GM13977 (cell line): ENCODE data around the gene UQCC5.

Source experiments
- DNase-seq: peaks from one replicate; pipeline ENCODE4 v3.0.0; 2012; ENCODE audit warnings: low spot score
- in situ Hi-C: fragments of 300-500 bp; cut with MboI; formaldehyde crosslinking; loops from one replicate; pipeline ENCODE4 v1.12.0; 2022; ENCODE audit warnings: low sequenced_read_pairs, low pct_unique_long_range_greater_than_20kb, mixed read lengths, inconsistent platforms; ENCODE audit not compliant: unreplicated experiment
- TF ChIP-seq, protein P1 (sequence below): IDR thresholded peaks from 2 replicates; pipeline ENCODE4 v1.5.1; 2012; ENCODE audit warnings: mild to moderate bottlenecking, control low read depth; ENCODE audit not compliant: insufficient read depth; ENCODE audit errors: extremely low read depth, missing control alignments

UQCC5 gene

DNA sequence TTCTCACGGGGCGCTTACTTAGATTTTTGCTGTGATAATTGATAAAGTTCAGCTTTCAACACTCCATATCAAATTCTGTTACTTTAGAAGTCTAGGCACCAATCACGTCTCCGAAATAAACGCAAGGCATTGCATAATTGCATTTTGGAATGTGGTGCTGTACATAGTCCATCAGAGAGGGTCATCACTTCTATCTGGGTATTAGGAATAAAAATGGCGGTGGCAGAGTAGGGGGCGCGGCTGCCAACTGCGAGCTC lies 365 bp upstream of the UQCC5 start:
- TF ChIP-seq, protein P1, sequence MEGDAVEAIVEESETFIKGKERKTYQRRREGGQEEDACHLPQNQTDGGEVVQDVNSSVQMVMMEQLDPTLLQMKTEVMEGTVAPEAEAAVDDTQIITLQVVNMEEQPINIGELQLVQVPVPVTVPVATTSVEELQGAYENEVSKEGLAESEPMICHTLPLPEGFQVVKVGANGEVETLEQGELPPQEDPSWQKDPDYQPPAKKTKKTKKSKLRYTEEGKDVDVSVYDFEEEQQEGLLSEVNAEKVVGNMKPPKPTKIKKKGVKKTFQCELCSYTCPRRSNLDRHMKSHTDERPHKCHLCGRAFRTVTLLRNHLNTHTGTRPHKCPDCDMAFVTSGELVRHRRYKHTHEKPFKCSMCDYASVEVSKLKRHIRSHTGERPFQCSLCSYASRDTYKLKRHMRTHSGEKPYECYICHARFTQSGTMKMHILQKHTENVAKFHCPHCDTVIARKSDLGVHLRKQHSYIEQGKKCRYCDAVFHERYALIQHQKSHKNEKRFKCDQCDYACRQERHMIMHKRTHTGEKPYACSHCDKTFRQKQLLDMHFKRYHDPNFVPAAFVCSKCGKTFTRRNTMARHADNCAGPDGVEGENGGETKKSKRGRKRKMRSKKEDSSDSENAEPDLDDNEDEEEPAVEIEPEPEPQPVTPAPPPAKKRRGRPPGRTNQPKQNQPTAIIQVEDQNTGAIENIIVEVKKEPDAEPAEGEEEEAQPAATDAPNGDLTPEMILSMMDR = no peak
- DNase-seq = no peak
- in situ Hi-C loops = no loop called here

DNA sequence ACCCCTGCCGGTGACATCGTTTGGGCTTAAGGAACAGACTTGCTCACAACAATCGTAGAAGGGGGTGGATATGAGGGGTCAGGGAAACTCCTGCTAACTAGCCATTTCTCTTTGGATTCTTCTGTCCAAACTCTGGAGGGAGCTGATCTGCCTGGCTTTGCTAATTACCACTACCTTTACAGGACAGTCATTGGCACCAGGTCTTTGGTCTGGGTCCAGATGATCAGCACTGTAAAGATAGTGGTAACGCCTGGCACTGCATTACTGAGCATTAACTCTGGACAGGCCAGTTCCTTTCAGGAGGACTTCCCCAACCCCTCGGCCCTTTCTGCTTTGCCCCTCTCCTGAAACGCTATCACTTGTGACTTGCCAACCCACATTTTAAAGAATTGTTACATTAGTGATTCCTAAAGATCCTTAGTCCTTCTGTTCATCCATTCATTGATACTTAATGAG lies 788 bp downstream of the UQCC5 start:
- TF ChIP-seq, protein P1 = no peak
- in situ Hi-C loops = no loop called here
- DNase-seq = no peak

DNA sequence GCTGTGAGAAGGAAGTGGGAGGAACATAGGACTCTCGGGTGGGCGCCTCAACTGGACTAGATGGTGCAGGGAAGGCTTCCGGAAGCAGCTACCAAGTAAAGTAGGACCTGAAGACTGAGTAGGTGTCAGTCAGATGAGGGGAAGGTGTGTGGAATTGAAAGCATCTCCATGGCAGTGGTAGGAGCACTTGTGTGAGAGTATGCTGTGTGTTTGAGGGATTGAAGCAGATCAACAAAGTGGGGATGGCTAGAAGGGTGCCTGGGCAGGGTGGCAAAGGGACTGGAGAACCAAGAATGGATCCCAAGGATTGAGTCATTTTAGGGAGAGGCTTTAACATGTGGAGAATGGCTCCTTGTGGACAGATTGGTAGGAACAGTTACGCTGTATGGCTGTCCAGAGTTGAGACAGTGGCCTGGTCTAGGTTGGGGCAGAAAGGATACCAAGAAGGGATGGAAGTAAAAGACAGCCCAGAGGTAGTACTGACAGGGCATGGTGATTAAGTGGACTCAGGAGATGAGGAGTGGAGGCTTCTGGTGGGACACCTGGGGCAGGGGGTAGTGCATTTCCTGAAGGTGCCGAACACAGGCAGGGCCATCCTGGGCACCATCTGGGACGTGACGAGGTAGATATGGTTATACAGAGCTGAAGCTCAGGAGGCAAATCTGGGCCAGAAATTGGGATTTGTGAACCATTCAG lies 1.5 kb downstream of the UQCC5 start:
- no peak for DNase-seq
- TF ChIP-seq, protein P1 = no peak
- in situ Hi-C loops = no loop called here

DNA sequence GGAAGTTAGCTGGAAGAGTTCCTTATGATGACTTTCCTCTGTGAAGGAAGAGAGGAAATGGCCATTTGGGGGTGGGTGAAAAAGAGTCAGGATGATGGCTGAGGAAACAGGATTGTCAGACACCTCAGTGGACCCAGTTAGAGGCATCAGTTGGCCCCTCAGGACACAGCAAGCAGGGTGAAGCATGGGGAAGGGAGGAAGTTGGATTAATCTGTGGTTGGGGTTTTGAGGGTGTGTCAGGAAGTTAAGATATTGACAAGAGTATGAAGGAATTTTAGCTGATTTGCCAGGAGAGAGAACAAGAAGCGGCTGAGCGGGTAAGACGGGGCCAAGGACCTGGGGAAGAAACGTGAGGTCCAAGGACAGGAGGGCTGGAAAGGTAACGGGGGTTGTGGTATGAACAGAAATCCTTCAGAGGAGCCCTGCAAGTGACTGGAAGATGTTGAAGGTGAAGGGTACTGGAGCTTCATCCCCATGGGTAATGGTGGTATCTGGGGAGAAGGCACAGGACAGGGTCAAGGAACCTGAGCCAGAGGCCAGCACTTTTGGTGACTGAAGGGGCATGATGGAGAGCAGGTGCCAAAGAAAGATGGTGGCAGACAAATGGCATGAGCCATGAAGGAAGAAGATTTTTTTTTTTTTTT lies 2.7 kb downstream of the UQCC5 start:
- TF ChIP-seq, protein P1 = no peak
- in situ Hi-C loops = no loop called here

DNA sequence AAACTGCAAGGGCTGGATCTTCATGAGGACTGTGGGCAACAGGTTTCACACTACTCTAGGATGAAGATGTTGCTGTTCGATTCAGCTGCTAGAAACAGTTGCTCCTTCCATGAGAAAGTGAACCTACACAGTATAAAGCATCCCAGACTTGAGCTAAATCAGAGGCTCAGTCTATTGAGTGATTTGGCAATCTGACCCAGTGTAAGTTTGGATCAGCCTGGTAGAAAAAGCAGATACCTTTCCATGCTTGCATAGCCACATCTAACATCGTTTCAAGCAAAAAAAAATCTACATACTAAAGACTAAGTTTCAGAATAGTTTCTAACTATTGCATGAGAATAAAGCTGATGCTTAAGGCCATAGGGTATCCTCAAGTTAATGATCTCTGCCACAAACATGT lies 4.6 kb downstream of the UQCC5 start:
- no peak for DNase-seq
- in situ Hi-C loops = no loop called here
- TF ChIP-seq, protein P1 = no peak

More for the DNA sequence above, 2.7 kb downstream of the UQCC5 start:
- no peak for DNase-seq

DNA sequence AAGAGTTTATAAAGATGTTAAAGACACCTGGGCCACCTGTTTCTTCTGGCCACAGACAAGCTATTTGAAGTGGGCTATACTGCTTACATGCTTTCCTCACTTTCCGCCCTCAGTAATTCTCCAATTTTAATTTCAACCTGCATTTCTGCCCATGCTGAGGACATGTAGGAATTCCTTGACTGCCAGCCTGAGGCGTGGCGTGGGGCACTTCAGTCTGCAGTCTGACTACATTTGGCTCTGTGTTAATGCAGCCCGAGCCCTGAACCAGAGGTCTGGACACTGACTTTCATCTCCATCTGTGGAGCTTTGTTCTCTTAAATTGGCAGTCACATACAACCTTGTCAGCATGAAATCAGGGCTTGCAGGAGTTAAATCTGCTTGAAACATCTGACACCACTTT lies 8.5 kb downstream of the UQCC5 start:
- in situ Hi-C loops = no loop called here
- DNase-seq = no peak

More for the DNA sequence above, 8.5 kb downstream of the UQCC5 start:
- TF ChIP-seq, protein P1 = no peak
